IPS DF 19.7 (cell line): ENCODE data around the gene KIF4A.
A peak's percentile ranks its signal among the peaks of the same experiment; 100 is the strongest.
"Not testable (repeated sequence)": the region's sequence is repeated elsewhere in the genome, so short reads cannot be mapped to it uniquely, and the experiment has no call there.

ENCODE experiments used
- DNase-seq: peaks from one replicate; pipeline ENCODE4 v3.0.0-alpha.2; 2013; ENCODE audit warnings: low read depth, low spot score

The KIF4A gene, protein sequence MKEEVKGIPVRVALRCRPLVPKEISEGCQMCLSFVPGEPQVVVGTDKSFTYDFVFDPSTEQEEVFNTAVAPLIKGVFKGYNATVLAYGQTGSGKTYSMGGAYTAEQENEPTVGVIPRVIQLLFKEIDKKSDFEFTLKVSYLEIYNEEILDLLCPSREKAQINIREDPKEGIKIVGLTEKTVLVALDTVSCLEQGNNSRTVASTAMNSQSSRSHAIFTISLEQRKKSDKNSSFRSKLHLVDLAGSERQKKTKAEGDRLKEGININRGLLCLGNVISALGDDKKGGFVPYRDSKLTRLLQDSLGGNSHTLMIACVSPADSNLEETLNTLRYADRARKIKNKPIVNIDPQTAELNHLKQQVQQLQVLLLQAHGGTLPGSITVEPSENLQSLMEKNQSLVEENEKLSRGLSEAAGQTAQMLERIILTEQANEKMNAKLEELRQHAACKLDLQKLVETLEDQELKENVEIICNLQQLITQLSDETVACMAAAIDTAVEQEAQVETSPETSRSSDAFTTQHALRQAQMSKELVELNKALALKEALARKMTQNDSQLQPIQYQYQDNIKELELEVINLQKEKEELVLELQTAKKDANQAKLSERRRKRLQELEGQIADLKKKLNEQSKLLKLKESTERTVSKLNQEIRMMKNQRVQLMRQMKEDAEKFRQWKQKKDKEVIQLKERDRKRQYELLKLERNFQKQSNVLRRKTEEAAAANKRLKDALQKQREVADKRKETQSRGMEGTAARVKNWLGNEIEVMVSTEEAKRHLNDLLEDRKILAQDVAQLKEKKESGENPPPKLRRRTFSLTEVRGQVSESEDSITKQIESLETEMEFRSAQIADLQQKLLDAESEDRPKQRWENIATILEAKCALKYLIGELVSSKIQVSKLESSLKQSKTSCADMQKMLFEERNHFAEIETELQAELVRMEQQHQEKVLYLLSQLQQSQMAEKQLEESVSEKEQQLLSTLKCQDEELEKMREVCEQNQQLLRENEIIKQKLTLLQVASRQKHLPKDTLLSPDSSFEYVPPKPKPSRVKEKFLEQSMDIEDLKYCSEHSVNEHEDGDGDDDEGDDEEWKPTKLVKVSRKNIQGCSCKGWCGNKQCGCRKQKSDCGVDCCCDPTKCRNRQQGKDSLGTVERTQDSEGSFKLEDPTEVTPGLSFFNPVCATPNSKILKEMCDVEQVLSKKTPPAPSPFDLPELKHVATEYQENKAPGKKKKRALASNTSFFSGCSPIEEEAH

DNA sequence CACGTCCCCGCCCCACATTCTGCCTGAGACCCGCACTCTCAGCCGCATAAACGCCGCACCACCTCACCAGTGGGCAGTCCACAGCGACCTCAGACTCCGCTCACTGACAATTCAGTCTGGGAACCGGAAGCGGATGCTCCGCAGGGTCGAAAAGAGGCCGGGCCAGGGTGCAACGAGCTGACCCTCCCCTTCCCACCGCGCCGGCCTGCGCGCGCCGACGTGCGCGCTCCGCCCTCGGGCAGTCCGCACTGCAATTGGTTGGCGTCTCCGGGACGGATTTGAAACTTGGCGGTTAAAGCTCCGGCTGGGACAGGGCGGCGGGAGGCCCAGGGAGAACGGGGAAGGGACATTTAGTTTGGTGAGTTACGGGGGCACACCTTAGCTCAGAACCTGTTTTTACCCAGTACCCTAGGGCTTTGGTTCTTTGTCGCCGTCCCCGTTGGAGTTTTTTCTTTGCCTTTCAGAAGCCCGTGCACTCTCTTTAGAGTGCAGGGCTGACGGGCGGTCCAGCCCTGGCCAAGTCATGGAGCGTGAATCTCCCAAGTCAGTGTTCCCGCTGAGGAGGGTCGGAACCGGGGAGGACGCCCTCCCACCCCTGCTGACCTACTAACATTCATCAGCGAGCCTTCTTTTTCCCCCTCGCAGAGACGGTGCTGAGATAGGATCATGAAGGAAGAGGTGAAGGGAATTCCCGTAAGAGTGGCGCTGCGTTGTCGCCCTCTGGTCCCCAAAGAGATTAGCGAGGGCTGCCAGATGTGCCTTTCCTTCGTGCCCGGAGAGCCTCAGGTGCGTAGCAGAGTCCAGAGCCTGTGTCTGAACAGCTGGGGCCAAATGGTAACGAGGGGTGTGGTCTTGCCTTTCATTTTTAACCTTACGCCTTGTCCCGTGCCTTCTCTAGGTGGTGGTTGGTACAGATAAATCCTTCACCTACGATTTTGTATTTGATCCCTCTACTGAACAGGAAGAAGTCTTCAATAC, at the start of gene KIF4A, which contains the start of gene PDZD11:
Gene KIF4A (plus strand): TSS at position 312 of the 978 bp plus-strand sequence. CDS start 355 bp downstream, at position 667.
Gene PDZD11 (minus strand): TSS at position 135 of the 978 bp plus-strand sequence. CDS start 586 bp downstream, outside the sequence.
- peak; percentile 38 for DNase-seq

DNA sequence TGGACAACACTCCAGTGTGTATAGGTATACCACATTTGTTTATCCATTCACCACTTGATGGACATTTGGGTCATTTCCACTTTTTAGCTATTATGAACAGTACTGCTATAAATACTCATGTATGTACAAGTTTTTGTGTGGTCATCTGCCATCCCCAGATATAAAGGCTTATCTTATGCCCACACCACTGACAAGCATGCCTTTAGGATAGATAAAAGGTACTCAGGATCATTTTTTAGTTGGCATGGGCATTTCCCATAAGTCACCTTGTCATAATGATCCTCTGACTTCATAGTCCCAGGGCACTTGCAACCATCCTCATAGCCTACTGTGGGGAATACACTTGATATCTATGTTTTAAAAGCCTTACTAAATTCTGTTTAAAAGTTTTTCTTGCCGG, 49.2 kb upstream of the KIF4A start:
- DNase-seq, result no peak

DNA sequence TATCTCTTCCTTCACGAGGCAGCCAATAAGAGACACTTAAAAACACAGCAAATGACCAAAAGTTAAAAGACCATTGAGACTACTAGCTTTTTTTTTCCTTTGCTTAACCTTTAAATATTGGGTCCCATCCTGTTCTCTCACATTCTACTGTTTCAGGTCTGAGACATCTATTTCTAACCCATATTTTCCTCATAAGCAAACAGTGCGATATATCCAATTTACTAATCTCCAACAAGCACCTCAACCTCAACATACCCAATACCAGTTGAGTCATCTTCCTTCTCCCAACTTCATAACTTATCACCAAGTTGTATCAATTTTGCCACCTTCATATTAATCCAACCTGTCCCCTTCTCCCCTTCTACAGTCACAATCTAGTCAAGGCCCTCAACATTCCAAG, 48.4 kb upstream of the KIF4A start:
- no peak for DNase-seq

DNA sequence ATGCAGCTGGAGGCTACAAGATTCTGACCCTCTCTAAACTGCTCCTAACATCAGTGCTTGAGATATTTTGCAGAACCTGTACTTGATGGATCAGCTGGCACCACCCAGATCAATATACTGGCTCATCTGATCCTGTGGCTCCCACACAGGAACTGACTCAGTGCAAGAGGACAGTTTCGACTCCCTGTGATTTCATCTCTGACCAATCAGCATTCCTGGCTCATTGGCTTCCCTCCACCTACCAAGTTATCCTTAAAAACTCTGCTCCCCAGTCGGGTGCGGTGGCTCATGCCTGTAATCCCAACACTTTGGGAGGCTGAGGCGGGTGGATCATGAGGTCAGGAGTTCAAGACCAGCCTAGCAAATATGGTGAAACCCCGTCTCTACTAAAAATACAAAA, 46.3 kb upstream of the KIF4A start:
- DNase-seq, result not testable (repeated sequence)

DNA sequence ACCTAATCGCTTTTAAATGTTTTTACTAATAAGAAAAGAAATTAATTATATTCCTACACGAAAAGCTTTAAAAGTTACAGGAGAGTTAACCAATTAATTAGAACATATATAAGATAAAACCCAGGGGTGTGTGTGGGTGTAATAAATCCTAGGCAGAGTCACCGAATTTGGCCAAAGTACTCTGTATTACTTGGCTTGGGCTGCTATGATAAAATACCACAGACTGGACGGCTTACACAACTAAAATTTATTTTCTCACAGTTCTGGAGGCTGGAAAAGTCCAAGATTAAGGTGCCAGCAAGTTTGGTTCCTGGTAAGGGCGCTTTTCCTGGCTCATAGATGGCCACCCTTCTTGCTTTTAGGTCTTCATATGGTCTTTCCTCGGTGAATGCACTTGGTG, 45.0 kb upstream of the KIF4A start:
- DNase-seq, result no peak

DNA sequence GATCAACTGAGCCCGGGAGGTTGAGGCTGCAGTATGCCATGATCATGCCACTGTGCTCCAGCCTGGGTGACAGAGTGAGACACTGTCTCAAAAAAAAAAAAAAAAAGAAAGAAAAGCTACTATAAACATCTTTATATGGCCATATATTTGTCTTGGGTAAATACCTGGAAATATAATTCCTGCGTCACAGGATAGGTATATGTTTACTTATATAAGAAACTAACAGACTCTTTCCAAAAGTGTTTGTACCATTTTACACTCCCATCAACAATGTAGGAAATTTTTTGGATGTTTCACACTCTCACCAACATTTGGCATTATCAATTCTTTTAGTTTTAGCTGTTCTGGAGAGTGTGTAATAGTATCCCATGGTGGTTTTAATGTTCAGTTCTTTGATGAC, 42.7 kb upstream of the KIF4A start:
- DNase-seq, result no peak

DNA sequence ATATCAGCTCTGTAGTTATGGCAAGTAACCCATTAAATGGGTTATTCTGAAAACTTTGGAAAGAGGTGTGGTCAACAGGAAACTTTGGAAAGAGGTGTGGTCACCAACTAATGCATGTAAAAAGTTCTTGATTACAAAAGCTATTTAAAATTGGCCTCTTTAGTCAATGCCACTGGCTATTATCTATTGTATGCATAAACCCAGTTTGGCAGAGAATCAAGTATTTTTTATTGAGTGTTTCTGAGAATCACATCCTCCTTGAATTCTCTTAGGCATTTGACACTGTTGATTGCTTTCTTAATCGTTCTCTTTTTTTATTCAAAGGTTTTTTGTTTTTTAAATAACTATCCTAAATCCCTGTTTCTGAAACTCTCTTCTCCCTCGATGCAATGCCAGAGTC, 37.4 kb upstream of the KIF4A start:
- DNase-seq, result no peak

DNA sequence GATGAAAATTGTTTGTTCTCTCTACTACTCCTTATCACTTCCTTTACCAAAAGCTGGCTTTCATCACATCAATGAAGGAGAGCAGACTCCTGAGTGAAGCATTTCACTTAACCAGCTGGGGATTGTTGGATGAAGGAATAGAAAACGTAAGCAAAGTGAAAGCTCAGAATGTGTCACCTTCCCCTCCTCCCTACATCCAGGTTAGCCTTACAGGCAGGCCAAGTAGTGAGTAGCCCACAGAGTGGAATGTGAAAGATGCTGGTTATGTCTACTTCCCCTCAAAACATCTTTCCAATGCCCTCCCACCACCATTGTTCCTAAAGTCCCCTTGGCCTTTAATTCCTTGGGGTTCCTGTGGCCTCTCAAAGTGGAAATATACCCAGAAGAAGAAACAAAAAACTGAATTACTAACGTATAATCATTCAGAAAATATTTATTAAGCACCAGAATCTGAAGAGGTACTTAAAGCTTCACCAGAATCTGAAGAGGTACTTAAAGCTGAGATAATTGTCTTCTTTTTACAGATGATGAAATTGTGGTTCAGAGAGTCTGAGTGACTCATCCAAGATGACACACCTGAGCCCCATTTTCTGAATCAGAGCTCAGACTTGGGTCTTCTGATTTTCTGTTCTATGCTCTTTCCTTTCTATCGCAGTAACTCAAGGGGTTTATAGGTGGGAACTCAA, 36.4 kb upstream of the KIF4A start:
- no peak for DNase-seq

DNA sequence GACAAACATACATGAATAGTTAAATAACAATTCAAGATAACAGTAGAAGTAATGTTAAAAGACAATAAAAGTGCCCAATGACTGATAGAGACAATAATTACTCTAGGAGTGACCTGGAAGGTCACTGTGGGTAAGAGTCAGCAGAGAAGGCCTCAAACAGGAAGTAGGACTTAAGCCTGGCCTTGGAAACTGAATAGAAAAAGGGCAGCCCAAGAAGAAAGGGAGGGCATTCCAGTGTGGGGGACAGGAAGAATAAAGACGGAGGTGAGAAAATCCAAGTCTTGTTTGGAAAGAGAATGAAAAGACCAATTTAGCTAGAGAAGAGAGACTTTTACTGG, 35.9 kb upstream of the KIF4A start:
- DNase-seq, result no peak

DNA sequence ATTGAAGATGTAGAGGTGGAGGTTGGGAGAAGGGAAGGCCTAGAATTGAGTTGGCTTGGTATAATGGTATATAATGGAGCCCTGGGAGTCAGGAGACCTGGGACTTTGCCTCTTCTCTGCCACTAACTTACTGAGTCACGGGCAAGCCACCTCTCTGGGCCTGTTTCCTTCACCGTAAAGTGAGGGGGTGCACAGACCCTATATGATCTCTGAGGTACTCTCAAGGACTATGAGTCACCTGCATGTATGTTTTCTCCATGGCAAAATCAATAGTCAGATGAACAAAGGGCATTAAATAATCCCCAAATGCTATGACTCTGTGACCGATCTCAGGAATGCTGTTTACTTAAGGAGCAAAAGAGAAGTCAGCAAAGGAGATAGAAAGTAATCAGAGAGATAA, 35.0 kb upstream of the KIF4A start:
- DNase-seq, result no peak

DNA sequence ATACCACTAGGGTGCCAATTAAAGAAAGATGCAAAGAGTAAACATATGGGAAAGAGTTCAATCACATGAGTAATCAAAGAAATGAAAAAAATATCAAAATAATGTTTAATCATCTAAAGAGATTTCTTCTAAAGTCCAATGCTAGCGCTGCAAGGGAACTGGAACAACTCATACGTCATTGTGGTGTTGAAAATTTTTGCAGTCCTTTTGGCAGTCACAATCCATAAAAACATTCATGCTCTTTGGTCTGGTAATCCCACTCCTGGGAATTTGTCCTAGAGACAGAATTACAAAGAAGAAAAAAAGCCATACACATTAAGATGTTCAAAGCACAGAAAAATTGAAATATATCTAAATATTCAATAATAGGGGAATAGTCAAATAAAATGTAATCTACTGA, 34.5 kb upstream of the KIF4A start:
- no peak for DNase-seq

DNA sequence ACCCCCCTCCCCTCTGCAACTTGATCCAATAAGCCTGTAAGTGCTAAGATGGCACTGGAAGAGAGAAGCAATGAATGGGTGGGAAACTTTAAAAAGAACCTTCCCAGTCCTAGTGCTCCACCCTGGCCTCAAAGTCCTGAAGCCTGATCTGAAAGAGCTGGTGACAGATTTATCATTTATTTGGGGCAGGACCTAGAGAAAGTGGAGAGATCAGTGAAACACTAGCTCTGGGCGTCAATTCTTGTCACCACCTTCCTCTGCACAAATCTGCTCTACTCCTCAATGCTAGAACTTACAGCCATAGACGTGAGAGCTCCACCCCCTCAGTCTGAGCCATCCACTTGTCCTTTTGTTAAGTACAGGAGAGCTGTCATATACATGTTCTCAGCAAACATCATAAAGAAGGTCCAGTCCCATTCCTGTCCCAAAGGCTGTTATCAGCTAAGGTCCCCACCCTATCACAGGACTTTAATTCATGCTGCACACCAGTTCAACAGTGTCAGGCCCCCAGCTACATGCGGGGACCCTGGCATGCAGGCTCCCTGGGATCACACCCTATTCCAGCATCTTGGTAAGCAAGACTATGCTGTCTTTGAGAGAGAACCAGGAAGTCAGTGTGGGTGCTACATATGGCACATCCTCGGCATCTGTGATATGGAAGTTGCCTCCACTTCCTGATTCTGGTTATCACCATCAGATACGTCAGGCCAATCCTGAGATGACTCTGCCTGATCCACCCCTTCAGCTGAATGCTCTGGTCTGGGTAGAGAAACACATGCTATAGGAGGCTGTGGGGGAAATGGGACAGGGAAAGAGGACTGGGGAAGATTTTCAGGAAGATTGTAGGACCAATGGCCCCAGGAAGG, 32.2 kb upstream of the KIF4A start:
- DNase-seq, result no peak

DNA sequence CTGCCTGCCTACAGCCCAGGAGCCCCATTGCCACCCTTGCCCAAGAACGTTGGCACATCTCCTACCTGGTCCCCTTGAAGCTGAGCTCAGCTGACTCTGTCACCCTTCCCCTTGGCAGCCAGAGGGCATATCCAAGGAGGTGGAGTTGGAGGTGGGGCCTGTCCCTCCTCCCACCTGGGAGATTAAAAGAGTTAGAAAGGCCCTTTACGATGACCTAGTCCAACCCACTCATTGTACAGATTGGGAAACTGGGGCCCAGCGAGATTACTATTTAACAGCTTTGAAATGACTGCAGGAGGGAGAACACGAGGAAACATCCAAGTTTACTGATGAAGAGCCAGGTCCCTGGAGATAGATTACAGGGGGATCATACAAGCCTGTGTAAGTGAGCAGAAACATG, 29.8 kb upstream of the KIF4A start, which contains the start of gene P2RY4:
Gene P2RY4 (minus strand): TSS at position 101 of the 400 bp plus-strand sequence. CDS start 580 bp downstream, outside the sequence.
- DNase-seq, result no peak

DNA sequence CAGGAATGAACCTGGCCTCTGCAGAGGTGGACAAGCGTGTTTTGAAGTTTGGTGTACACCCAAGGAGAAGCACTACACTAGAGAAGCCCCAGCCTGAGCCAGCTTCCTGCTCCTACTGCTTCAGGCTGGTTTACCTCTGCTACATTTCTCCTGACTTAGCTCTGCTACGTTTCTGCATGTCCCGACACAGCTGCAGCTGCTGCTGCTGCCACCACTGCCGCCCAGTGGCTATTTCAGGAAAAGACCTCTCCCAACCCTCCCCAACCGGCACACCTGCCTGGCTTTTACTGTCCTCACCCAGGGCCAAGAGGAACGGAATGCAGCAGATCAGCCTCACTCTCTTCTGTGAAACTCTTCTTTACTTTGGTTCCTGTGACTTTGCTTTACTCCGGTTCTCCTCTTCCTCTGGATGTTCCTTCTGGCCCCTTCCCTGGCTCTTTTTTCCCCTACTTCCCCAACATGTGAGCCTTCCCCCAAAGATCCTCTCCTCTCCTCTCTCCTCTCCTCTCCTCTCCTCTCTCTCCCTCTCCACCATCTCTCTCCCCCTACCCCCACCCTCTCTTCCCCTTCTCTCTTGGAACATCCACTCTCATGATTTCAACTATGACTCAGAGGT, 26.8 kb upstream of the KIF4A start:
- DNase-seq, result peak; percentile 17

DNA sequence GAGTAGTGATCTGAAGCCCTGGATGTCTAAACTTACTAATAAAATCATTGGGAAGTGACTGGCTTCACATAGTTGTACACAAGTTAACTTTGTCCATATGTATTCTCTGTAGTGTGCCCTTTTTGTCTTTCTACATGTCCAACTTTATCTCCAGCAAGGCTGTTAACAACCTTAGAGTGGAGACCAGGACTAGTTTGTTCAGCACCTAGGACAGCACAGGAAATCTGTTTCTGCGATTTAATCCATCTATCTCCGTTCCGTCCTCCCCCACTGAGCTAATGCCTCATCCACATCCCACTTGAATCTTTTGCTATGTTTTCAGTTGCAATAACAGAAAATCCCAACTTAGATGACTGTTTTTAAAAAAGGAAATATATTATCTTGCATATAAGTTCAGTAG, 25.1 kb upstream of the KIF4A start:
- DNase-seq, result no peak

DNA sequence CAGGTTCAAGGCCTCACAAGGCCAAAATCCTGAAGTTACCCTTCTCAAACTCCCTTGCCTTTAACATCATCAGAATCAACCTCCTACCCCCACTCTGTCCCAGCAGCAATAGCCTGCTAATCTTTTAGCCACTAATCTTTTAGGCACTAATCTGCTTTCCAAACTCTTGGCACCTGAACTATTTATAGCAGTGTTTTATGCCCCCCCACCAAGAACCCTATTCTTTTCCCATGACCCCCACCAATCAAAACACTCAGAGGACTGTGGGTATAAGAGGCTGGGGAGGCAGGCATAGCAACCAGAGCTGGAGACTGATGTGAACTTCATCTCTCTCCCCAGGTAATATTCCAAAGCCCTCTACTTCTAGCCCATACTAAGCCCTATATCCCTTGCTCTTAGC, 21.9 kb upstream of the KIF4A start, which contains the start of gene ARR3:
Gene ARR3 (plus strand): TSS at position 301 of the 400 bp plus-strand sequence. CDS start 1,052 bp downstream, outside the sequence.
- no peak for DNase-seq

DNA sequence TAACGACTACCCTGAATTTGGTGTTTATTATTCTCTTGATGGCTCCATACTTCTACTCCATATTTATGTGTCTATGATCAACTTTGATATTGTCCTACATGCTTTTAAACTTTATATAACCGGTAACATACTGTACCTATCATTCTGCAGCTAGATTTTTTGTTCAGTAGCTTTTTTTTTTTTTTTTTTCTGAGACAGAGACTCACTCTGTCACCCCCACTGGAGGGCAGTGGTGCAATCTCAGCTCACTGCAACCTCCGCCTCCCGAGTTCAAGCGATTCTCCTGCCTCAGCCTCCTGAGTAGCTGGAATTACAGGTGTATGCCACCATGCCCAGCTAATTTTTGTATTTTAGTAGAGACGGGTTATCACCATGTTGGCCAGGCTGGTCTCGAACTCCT, 15.9 kb upstream of the KIF4A start:
- DNase-seq, result not testable (repeated sequence)

DNA sequence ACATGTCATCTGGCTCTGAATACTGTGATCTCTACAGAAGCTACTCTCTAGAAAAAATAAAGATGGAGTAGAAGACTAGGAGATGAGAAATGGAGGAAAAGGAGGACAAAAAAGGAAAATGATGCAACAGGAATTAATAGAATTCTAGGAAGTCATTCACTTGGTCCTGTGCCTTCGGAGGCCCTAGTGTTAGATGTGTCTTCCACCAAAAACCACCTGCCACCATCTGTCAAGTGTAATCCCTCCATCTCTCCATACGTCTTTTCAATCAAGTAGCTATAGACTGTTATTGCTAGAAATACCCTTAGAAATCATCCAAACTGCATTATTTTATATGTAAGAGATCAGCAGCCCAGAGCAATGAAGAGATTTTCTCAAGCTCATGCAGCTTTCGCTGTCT, 10.8 kb upstream of the KIF4A start:
- DNase-seq, result no peak
